ENCODE data around the gene AAK1.

DNA sequence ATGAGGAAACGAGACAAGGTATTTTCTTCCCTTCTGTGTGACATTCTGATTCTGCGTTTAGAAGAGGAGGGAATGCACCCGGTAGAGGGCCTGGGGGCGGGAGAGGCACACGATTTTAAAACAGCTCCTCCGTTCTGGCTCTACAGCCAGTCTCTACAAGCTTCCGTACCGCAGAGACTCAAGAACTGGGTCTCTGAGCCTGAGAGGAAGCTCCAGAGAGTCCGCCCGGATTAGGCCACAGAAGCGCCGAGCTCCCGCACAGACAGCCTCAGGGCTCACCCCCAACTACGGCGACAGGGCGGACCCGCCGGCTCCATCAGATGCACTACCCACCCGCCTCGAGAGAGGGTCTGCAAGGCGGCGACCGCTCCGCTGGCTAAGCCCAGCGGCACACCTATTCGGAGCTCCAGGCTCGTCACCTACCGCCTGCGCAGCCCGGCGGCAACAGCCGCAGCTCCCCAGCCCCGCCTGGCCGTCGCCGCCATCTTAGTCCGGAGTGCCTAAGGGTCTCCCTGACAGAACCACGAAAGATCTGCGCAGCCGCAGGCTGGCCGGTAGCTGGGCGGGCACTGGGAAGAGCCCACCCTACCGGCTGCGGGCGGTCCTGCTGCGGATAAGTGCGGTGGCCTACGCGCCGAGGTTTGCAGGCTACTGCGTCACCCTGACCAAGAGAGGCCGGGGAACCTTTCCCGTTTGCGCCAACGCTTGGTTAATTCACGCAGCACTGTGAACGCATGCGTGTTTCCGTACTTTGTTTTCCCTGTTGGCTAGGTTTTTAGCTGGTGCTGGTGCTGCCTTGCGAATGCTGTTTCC is 206.4 kb downstream of the AAK1 start, which contains the start of gene NFU1:
- TF ChIP-seq, protein P1, sequence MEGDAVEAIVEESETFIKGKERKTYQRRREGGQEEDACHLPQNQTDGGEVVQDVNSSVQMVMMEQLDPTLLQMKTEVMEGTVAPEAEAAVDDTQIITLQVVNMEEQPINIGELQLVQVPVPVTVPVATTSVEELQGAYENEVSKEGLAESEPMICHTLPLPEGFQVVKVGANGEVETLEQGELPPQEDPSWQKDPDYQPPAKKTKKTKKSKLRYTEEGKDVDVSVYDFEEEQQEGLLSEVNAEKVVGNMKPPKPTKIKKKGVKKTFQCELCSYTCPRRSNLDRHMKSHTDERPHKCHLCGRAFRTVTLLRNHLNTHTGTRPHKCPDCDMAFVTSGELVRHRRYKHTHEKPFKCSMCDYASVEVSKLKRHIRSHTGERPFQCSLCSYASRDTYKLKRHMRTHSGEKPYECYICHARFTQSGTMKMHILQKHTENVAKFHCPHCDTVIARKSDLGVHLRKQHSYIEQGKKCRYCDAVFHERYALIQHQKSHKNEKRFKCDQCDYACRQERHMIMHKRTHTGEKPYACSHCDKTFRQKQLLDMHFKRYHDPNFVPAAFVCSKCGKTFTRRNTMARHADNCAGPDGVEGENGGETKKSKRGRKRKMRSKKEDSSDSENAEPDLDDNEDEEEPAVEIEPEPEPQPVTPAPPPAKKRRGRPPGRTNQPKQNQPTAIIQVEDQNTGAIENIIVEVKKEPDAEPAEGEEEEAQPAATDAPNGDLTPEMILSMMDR (IDR thresholded peaks at IDR 0.05) = peak; percentile 60
- peak; percentile 28 for TF ChIP-seq EZH2 (IDR thresholded peaks at IDR 0.05)

Measured in neural progenitor cell (in vitro differentiated cells).